ENCODE measurements around the gene TIMP1. TPM values are rescaled to one million over a fixed set of nuclear protein-coding genes. Genes with fewer than 3 reads are reported as not detected.

The TIMP1 gene
- total and polyA plus RNA-seq, 10 of the 15 experiments (the other 5 are each of a cell fraction or from before 2014, with no cell fraction given): 101 to 341 (median 134) TPM

- no peak for TF ChIP-seq ZNF274 (IDR thresholded peaks at IDR 0.05; ENCODE audit: insufficient read depth, insufficient read length)
- no peak for TF ChIP-seq HSF1 (IDR thresholded peaks at IDR 0.05; ENCODE audit: low read depth, low read length)
- no peak for TF ChIP-seq MAX (IDR thresholded peaks at IDR 0.05; ENCODE audit: low read depth, low read length)
- TF ChIP-seq PAX8 (IDR thresholded peaks at IDR 0.05): no peak
- no peak for TF ChIP-seq MYC (IDR thresholded peaks at IDR 0.05; ENCODE audit: insufficient read depth, insufficient read length, insufficient replicate concordance, low read length, severe bottlenecking)
- TF ChIP-seq BCLAF1 (IDR thresholded peaks at IDR 0.05): no peak
- TF ChIP-seq BCL11A (IDR thresholded peaks at IDR 0.05; ENCODE audit: low read depth, low read length): no peak
- no peak for TF ChIP-seq WRNIP1 (IDR thresholded peaks at IDR 0.05; ENCODE audit: borderline replicate concordance, low read depth, low read length)
- no peak for TF ChIP-seq IKZF1 (conservative IDR thresholded peaks at IDR 0.05)
- no peak for TF ChIP-seq CTCF (IDR thresholded peaks at IDR 0.05 in 2 of 3, conservative IDR thresholded peaks at IDR 0.05 in 1 of 3; ENCODE audit: control insufficient read depth in 2 of 3, extremely low read depth in 1 of 3, insufficient read depth in 1 of 3, low read depth in 3 of 3, low read length in 3 of 3)
- TF ChIP-seq CREM (IDR thresholded peaks at IDR 0.05; ENCODE audit: low read depth): no peak
- no peak for TF ChIP-seq MXI1 (IDR thresholded peaks at IDR 0.05; ENCODE audit: low read depth, low read length)
- no peak for TF ChIP-seq PBX3 (IDR thresholded peaks at IDR 0.05; ENCODE audit: insufficient replicate concordance, low read depth, low read length)
- TF ChIP-seq ASH2L (IDR thresholded peaks at IDR 0.05; ENCODE audit: borderline replicate concordance, low read depth): no peak
- no peak for TF ChIP-seq USF1 (IDR thresholded peaks at IDR 0.05; ENCODE audit: borderline replicate concordance, extremely low read length, insufficient read depth, low read depth, low read length)
- H3K79me2 ChIP-seq (ENCODE audit: control insufficient read depth, insufficient read depth, low read length): no peaks in the 10 kb centered on the region
- DNase-seq (ENCODE audit: low read depth, low spot score) (no peak), FAIRE-seq (no peak), ATAC-seq (no peak)
- H2AFZ ChIP-seq (ENCODE audit: control insufficient read depth, low read depth, low read length): no peak overlapping the region
- H3K4me2 ChIP-seq (ENCODE audit: control insufficient read depth, insufficient read depth): no peak overlapping the region
- ChIA-PET SMC1A (ENCODE audit: uncharacterized antibody, unreplicated experiment) (interaction anchor here (1.2 to 2.8 kb wide), 2 partner anchors 16 to 32 kb away, joined by 4 to 8 read pairs; no protein-coding TSS in a partner anchor), CTCF (interaction anchor here (0.7 kb wide), 1 partner anchor 15 kb away, joined by 3 read pairs; no protein-coding TSS in a partner anchor), POLR2A (interaction anchor here (0.7 kb wide), 2 partner anchors 12 to 94 kb away, joined by 4 read pairs; no protein-coding TSS in a partner anchor), RAD21 (ENCODE audit: unreplicated experiment) (no interaction called here)
- no TSS peak for BruUV-seq (replicated peaks)
- H3K4me3 ChIP-seq: no peak overlapping the region
- no peak overlapping the region for H3K9ac ChIP-seq (ENCODE audit: control insufficient read depth, insufficient read depth, low read length)
- no peaks in the 10 kb centered on the region for H3K4me1 ChIP-seq (ENCODE audit: control insufficient read depth, insufficient read depth, low read length)
- no peaks in the 10 kb centered on the region for H3K36me3 ChIP-seq (ENCODE audit: control insufficient read depth in 2 of 2, insufficient read depth in 2 of 2, low read length in 1 of 2)
- no peaks in the 10 kb centered on the region; the same call in 2 of the 3 replicates for H3K9me3 ChIP-seq (replicated peaks; ENCODE audit: control insufficient read depth, insufficient read depth, low read length)
- H3K27ac ChIP-seq (ENCODE audit: control insufficient read depth, insufficient read depth): no peak overlapping the region
- no peaks in the 10 kb centered on the region for H3K27me3 ChIP-seq (replicated peaks in 1 of 2; ENCODE audit: control insufficient read depth in 2 of 2, insufficient read depth in 2 of 2, low read length in 1 of 2)
- intact Hi-C loops (cut with micrococcal nuclease; ENCODE audit: unreplicated experiment): no loop called here
- no peaks in the 10 kb centered on the region for H4K20me1 ChIP-seq (ENCODE audit: control insufficient read depth, insufficient read depth)
- in situ Hi-C loops (cut with MboI): no loop called here
- 18% methylated on average over 3 of the region's 3 CpGs for WGBS (ENCODE audit: insufficient coverage, insufficient replicate concordance, low lambda C conversion rate, missing lambda C conversion rate)
These were observed 15.0 kb downstream of the TIMP1 start for GRCh38 chrX:47597222-47597621.

Data from GM12878 (cell line).